GM10266 (cell line): ENCODE data around the gene NUP62.
"Not testable (repeated sequence)": the region's sequence is repeated elsewhere in the genome, so short reads cannot be mapped to it uniquely, and the experiment has no call there.

Experiments
- DNase-seq: peaks from one replicate; pipeline ENCODE4 v3.0.0; 2012; ENCODE audit errors: extremely low spot score
- TF ChIP-seq, protein P1 (sequence below): IDR thresholded peaks from 2 replicates; pipeline ENCODE4 v1.5.1; 2012; ENCODE audit warnings: mild to moderate bottlenecking, low read depth; ENCODE audit not compliant: control insufficient read depth, insufficient read depth; ENCODE audit errors: missing control alignments

The NUP62 gene

DNA sequence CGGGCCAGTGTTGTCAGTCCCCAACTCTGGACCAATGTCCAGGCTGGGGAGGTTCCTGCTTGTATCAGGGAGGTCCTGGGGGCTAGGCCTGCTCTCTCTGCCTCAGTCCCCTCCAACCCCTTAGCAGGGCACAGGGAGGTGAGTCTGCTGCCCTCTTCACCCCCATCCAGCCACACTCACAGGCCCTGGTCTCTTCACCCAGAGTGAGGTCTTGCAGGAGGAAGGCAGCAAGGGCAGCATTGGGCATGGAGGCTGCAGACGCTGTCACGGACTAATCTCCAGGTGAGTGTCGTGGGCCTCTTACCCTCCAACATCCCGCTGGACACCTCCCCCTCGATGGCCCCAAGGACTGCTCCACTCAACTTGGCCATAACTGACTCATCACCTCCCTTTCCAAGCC lies 43.5 kb upstream of the NUP62 start:
- TF ChIP-seq, protein P1, sequence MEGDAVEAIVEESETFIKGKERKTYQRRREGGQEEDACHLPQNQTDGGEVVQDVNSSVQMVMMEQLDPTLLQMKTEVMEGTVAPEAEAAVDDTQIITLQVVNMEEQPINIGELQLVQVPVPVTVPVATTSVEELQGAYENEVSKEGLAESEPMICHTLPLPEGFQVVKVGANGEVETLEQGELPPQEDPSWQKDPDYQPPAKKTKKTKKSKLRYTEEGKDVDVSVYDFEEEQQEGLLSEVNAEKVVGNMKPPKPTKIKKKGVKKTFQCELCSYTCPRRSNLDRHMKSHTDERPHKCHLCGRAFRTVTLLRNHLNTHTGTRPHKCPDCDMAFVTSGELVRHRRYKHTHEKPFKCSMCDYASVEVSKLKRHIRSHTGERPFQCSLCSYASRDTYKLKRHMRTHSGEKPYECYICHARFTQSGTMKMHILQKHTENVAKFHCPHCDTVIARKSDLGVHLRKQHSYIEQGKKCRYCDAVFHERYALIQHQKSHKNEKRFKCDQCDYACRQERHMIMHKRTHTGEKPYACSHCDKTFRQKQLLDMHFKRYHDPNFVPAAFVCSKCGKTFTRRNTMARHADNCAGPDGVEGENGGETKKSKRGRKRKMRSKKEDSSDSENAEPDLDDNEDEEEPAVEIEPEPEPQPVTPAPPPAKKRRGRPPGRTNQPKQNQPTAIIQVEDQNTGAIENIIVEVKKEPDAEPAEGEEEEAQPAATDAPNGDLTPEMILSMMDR, result no peak
- no peak for DNase-seq

DNA sequence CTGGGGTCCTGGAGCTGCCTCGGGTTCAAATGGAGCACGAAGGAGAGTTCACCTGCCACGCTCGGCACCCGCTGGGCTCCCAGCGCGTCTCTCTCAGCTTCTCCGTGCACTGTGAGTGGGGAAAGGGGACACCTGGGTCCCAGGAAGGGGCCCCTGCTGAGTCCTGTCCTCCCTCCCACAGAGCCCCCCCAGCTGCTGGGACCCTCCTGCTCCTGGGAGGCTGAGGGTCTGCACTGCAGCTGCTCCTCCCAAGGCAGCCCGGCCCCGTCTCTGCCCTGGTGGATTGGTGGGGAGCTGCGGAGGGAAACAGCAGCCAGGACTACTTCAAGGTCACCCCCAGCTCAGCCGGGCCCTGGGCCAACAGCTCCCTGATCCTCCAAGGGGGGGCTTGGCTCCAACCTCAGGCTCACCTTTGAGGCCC lies 42.7 kb upstream of the NUP62 start:
- TF ChIP-seq, protein P1, result no peak
- DNase-seq, result no peak

DNA sequence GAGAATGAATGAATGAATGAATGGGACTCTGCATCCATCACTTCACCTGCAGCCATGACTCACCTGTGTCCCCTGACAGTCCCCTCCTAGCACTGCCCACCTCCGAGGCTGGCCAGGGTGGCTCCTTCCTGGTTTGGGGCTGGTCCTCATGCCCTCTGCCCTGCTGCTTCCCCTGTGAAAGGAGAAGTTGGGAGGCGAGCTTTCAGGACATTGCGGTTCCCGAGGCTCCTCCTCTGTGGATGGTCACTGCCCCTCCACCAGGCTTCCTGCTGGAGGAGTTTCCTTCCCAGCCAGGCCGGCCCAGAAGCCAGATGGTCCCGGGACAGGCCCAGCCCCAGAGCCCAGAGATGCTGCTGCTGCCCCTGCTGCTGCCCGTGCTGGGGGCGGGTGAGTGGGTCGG lies 40.1 kb upstream of the NUP62 start:
- DNase-seq, result not testable (repeated sequence)

DNA sequence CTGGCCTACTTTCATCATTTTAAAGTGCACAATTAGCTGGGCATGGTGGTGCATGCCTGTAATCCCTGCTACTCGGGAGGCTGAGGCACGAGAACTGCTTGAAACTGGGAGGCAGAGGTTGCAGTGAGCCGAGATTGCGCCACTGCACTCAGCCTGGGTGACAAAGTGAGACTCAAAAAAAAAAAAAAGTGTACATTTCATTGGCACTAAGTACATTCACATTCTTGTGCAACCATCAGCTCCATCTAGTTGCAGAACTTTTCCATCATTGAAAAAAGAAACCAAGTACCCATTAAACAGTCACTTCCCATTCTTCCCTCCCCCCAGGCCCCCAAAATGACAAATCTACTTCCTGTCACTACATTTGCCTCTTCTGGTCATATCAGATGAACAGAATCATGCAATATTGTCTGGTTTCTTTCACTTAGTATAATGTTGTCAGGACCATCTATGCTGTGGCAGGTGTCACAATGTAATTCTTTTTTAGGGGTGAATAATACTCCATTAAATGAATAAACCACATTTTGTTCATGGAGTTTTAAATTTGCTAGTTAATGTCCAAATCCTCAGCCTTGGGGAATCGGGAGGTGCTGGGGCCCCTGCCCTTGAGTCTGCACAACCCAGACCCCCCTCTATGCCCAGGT lies 39.1 kb upstream of the NUP62 start:
- no peak for DNase-seq
- TF ChIP-seq, protein P1, result no peak

DNA sequence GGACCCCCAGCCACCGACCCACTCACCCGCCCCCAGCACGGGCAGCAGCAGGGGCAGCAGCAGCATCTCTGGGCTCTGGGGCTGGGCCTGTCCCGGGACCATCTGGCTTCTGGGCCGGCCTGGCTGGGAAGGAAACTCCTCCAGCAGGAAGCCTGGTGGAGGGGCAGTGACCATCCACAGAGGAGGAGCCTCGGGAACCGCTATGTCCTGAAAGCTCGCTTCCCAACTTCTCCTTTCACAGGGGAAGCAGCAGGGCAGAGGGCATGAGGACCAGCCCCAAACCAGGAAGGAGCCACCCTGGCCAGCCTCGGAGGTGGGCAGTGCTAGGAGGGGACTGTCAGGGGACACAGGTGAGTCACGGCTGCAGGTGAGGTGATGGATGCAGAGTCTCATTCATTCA lies 31.7 kb upstream of the NUP62 start, which contains the start of gene SIGLEC11:
Gene SIGLEC11, minus strand, starts transcription at position 193 of the 400 bp plus-strand sequence. Its CDS starts 91 bp downstream, at position 102.
- DNase-seq, result not testable (repeated sequence)

DNA sequence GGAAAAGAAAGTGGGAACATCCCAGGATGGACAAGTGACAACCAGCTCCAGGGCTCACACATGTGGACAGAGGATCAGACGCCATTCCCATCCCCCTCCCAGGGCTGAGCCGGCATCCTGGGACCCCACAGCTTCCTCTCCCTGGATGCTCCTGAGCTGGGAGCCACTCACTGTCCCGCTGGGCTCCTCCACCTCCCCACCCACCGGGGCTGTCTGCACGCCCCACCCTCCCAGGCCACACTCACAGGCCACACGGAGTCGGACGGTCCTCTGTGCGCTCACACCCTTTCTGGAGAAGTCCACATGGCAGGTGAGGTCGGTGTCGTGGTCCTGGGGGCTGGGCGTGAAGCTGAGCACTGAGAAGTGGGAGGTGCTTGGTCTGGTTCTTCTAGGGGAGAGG lies 30.6 kb upstream of the NUP62 start:
- DNase-seq, result not testable (repeated sequence)

DNA sequence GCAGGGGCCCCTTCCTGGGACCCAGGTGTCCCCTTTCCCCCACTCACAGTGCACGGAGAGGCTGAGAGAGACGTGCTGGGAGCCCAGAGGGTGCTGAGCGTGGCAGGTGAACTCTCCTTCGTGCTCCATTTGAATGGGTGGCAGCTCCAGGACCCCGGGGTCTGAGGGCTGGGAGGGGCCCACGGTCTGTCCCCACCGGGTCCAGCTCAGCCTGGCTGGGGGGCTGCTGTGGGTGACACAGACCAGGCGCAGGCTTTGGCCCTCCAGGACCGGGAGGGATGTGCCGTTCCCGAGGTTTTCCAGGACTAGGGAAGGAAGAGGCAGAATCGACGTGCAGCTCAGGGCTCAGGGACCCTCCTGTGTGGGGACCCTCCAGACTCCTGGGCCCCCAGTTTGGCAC lies 29.3 kb upstream of the NUP62 start:
- DNase-seq, result not testable (repeated sequence)

DNA sequence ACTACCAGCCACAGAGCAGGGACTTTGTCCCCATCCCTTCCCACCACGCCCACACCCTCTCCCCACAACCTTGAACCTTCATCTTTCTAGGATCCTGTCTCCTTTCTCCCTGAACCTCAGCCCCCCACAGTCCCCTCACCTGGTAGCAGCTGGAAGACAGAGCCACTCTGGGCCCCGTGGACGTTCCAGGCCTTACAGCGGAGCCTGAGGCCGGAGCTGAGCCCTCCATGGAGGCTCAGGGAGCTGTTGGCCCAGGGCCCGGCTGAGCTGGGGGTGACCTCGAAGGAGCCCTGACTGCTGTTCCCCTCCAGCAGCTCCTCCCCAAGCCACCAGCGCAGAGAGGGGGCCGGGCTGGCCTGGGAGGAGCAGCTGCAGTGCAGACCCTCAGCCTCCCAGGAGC lies 28.8 kb upstream of the NUP62 start:
- not testable (repeated sequence) for DNase-seq

DNA sequence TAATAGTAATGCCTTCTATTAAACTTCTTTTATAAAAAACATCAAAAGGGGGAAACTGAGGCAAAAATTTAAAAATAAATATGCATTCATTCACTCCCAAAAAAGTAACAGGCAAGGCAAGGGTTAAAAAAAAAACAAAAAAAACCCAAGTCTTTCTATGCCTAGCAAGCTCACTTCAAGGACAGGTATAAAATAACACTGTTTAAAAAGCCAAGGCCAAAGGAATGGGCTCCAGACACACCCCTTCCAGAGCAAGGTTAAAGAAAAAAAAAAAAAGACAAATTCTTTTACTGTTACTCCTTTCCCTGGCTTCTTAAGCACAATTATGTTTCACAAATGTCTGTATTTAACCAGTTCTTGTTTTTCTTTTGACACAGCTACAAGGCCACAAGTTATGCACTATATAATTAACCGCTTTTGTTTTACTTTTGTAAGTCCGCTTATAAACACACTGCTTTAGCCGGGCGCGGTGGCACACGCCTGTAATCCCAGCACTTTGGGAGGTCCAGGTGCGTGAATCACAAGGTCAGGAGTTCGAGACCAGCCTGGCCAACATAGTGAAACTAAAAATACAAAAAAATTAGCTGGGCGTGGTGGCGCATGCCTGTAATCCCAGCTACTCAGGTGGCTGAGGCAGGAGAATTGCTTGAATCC lies 28.1 kb upstream of the NUP62 start:
- TF ChIP-seq, protein P1, result no peak
- DNase-seq, result no peak

DNA sequence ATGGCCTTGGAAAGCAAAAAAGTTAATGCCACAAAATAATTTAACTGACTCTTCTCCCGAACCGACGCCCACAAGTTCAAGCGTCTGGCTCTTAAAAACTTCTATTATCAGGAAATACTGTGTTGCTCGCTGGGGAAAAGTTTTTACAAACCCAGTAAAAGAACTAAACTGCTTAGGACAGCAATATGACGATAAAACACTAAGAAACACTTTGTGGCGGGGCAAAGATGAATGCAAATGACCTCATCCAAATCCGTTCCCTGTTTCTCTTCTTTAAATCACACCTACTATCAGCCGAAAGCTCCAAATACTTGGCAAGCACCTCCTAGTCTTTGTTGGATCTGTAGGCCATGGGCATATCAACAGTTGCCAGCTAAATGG lies 26.8 kb upstream of the NUP62 start:
- TF ChIP-seq, protein P1, result no peak
- DNase-seq, result no peak
